H4 (cell line): ENCODE results near the gene MYO10. TPM values are rescaled to one million over a fixed set of nuclear protein-coding genes. Genes with fewer than 3 reads are reported as not detected.
"Not testable (repeated sequence)": the region's sequence is repeated elsewhere in the genome, so short reads cannot be mapped to it uniquely, and the experiment has no call there.

Source experiments
- DNase-seq: peaks from one replicate; pipeline ENCODE4 v3.0.0-alpha.2; 2015; ENCODE audit warnings: low spot score
- total RNA-seq: library from RNA; depleted of rRNA; stranded (reverse); fragments of >200 nt; shearing (Covaris generic); gene quantifications from 2 replicates; pipeline ENCODE4 v1.2.3, GENCODE V29; 2014

The MYO10 gene
- total RNA-seq, 1 experiment from 2014 or later: 34.7 TPM

DNA sequence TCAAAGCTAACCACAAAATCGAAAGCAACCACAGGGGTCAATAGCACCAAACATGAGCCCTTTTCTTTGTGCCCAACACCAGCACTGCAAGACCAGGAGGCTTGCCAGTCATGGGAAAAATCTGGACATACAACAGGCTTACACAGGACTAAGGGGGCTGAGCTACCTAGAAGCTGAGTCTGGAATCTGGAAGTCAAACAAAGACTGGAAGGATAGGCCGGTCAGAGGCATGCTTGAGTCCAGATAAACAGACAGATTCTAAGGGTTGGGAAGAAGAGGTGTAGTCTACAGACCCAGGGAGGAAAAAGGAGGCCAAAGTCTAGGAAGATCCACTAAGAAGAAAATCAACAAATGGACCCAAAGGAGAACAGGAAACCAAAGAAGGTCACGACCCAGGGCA is 73.3 kb downstream of the MYO10 start:
- no peak for DNase-seq

DNA sequence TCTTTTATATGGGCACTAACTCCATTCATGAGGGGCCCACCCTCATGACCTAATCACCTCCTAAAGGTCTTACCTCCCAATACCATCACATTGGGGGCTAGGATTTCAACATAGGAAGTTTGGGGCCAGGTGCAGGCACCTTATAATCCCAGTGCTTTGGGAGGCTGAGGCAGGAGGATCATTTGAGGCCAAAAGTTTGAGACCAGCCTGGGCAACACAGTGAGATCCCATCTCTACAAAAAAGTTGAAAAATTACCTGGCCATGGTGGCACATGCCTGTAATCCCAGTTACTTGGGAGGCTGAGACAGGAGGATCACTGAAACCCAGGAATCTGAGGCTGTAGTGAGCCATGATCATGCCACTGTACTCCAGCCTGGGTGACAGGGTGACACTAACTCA is 76.7 kb downstream of the MYO10 start:
- DNase-seq: no peak

GRCh38 chr5:16858151-16858550 is 77.9 kb downstream of the MYO10 start:
- DNase-seq: no peak

GRCh38 chr5:16857635-16858034 is 78.5 kb downstream of the MYO10 start:
- DNase-seq: no peak

- no peak for DNase-seq
Measured at GRCh38 chr5:16856531-16856930, 79.6 kb downstream of the MYO10 start.

DNA sequence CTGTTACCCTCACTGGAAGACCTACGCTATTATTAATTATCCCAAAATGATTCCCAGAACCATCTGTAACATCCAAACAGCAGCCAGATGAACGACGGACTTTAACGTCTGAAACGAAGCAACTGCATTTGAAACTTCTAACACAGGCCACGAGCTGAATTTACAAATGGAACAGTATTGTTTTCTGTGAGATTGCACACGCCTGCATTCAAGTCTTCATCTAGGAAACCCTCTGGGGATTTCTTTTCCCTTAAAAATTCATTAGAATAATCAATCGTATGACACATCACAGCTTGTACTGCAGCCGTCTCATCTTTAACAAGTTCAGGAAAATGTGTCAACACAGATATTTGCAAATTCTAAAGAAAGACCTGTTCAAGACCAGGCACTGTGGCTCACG is 80.2 kb downstream of the MYO10 start:
- DNase-seq: no peak

DNA sequence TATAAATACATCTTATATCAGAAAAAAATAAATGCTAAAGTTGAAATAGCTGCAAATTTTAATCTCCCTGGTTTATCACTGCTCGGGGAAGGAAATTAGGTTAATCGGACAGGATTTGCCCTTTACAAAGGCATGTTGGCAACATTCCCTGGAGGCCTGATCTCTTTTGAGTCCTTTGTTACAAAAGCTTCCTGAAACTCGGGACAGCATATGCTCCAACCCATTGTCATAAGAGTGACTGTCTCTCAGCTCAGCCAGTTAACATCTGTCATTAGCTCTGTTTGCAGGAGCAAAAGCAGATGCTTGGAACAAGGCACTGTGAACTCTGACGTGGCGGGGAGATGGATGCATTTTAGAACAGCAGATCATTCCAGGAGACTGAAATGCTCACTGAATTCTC is 80.6 kb downstream of the MYO10 start:
- DNase-seq: no peak

DNA sequence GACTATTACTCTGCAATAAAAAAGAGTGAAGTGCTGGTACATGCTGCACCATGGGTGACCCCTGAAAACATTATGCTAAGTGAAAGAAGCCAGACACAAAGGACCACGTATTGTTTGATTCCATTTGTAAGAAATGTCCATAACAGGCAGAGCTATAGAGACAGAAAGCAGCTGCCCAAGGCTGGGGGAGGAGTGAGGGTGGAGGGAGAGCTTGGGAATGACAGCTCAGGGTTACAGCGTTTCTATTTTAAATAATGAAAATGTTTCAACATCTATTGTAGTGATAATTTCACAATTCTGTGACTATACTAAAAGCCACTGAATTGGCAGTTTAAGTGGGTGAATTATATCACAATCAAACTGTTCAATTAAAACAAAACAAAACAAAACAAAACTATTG is 81.7 kb downstream of the MYO10 start:
- no peak for DNase-seq

- no peak for DNase-seq
Measured at GRCh38 chr5:16853518-16853917, 82.6 kb downstream of the MYO10 start.

DNA sequence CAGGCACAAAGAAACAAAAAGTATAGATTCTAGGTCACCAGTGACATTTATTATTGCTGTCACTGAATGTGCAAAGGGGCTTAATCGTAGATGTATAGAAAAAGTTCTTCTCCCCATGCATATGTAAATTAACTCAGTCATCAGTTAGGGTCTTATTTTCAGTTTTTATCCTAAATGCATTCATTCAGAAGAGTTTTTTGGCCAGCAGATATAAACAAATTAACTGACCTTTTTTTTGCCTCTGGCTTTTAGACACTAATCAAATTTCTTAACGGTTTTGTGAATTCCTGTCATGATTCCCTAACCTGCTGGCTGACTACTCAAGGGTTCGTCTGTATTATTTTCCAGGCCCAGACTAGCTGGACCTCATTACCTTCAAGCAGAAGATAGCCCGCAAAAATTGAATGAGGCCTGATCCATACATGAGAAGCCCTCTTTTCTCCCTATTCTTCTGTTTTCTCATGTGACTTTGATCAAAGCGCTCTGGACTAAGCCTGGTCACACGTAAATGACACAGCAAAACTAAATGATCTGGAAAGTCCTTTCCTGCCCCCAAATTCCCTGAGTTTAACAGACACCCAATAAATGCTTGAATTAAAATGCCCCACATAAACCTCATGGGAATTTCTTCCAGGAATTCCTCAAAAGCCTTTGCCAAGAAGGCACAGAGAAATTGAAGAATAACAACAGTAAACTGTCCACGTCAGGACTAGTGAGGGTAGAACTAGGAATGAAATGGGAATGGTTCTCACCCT is 83.7 kb downstream of the MYO10 start:
- no peak for DNase-seq

GRCh38 chr5:16849775-16850174 is 86.3 kb downstream of the MYO10 start:
- no peak for DNase-seq

DNA sequence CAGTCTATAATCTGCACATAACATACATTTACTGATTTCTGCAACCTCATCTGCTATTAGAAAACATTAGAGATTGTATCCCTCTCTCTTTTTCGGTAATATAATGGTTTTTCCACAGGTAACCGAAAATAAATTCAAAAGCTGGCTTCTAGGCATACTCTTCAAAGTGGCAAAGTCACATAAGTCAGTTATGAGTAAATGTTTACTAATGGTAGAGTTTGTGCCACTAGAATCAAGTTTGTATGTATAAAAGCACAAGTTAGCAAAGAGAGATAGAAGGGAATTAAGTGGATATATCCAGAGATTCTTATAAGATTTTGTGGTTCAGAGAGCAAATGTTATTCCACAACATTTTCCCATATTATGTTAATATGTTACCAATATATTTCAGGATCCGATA is 86.9 kb downstream of the MYO10 start:
- no peak for DNase-seq

- DNase-seq: no peak
Measured at GRCh38 chr5:16844952-16845351, 91.1 kb downstream of the MYO10 start.

DNA sequence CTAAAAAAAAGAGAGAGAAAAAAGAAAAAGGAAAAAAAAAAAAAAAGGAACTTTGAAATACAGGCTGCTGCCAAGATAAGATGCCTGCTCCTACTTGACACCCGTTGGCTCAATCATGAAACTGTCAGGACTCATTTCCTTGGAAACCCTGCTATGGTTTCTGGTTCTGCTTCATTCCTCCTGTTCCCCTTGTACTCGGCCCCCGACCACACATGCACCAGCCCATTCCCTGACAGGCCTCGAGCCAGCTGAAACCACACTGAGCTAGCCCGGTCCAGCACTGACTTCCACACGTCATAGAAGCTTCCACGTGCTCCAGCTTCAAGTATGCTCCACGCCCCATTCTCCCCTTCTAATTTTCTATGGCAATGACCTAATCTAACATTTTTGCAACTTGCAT is 93.2 kb downstream of the MYO10 start:
- DNase-seq: no peak

DNA sequence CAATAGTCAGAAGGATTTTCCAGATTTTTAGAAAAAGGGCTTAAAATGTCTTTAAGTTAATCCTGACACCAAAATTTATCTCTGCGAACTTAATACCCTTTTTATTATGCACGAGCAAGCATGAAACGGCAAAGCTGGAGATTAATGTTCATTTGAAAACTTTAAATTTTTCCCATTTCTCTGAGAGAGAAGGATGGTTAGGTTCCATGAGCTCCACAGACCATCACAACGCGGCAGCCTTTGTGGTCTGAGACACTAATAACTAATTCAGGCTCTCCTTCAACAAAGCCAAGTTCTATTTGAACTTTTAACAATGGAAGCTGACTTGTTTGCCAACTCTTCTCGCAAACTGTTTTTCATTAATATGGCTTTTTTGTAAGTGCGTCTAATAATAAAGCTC is 94.7 kb downstream of the MYO10 start:
- no peak for DNase-seq

GRCh38 chr5:16837305-16837704 is 98.8 kb downstream of the MYO10 start:
- no peak for DNase-seq

- no peak for DNase-seq
Measured at GRCh38 chr5:16834029-16834428, 102.1 kb downstream of the MYO10 start.

DNA sequence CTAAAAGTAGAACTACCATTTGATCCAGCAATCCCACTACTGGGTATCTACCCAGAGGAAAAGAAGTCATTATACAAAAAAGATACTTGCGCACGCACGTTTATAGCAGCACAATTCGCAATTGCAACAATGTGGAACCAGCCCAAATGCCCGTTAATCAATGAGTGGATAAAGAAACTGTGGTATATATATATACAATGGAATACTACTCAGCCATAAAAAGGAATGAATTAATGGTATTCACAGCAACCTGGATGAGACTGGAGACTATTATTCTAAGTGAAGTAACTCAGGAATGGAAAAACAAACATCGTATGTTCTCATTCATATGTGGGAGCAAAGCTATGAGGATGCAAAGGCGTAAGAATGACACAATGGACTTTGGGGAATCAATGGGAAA is 104.8 kb downstream of the MYO10 start:
- DNase-seq: not testable (repeated sequence)

- no peak for DNase-seq
Measured at GRCh38 chr5:16827755-16828154, 108.3 kb downstream of the MYO10 start.

GRCh38 chr5:16826379-16827125 is 109.5 kb downstream of the MYO10 start:
- DNase-seq: no peak

DNA sequence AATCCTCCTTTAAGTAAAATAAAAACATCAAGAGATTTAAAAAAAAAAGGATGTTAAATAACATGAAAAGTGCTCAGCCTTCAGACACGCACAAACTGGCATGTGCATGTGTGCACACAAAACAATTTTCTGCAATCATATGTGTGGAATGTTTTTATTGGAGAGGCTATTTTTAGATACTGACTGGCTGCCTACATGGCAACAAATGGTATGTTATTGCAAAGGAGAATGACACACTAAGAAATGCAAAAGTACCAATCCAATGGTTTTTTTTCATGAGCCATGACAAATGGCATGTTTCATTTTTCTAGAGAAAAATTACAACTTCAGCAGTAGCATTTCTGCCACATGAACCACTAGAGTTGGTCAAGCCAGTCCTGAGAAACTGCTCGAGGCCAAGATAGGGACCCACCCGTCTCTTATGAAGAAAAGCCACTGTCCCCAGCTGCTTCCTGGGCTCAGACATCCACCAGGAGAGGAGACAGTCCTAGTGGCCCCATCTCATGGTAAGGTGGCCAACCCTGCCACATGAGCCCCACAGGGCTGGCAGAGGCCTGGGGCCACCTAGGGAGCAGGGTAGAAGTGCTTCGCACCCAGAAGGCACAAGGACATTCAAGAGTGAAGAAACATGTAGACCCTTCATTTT is 116.4 kb downstream of the MYO10 start:
- DNase-seq: no peak

DNA sequence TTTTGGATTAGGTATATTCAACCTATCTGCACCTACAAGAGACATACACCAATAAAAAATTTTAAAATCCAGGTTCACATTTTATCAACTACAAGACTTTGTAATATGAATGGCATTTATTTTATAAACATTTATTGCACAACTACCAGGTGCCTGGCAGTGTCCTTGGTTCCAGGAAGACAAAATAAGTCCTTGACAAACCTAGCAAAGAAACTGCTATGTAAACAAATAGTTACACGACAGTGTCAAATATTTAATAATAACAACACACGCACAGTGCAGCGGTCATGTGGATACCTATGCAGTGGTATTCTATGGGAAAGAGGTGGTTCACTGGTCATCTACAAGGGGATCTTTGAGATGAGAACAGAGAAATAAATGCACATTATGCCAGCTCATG is 120.7 kb downstream of the MYO10 start:
- no peak for DNase-seq

GRCh38 chr5:16812911-16813310 is 123.2 kb downstream of the MYO10 start:
- DNase-seq: peak; percentile 44
